ENCODE data around the gene SPEF2. TPM values are rescaled to one million over a fixed set of nuclear protein-coding genes. Genes with fewer than 3 reads are reported as not detected.

The SPEF2 gene
- total RNA-seq, 2 experiments from 2014 or later: 0.03 TPM; not detected in 1

GRCh38 chr5:35780236-35780635, 162.6 kb downstream of the SPEF2 start:
- CTCF ChIA-PET (ENCODE audit: unreplicated experiment): interaction anchor here (1.2 kb wide), 1 partner anchor 8 kb away, joined by 3 read pairs; no protein-coding TSS in a partner anchor
- no peak for TF ChIP-seq CTCF (conservative IDR thresholded peaks at IDR 0.05; ENCODE audit: low read length)
- Histone ChIP-seq H3K79me2 (ENCODE audit: insufficient read depth, low read depth, low read length) (no peaks in the 10 kb centered on the region), H3K4me1 (ENCODE audit: insufficient read depth, low read length, poor library complexity, severe bottlenecking) (peaks cover 21% of the 10 kb centered on the region), H3K36me3 (ENCODE audit: insufficient read depth, low read length) (no peaks in the 10 kb centered on the region), H3K9me2 (ENCODE audit: insufficient read depth, low read length) (no peaks in the 10 kb centered on the region), H4K20me1 (ENCODE audit: insufficient read depth, low read length) (no peaks in the 10 kb centered on the region), H3K27ac (ENCODE audit: low read depth, low read length, poor library complexity, severe bottlenecking) (no peak overlapping the region), H3K9me3 (ENCODE audit: low read length) (no peaks in the 10 kb centered on the region), H3K4me2 (ENCODE audit: low read length) (no peak overlapping the region; the same call in 1 of the 2 replicates), H2AFZ (ENCODE audit: low read length) (peak overlapping the region; percentile 79; the same call in 1 of the 2 replicates), H3K4me3 (ENCODE audit: low read depth, low read length, poor library complexity, severe bottlenecking) (no peak overlapping the region)
- BruUV-seq (replicated peaks): no TSS peak
- intact Hi-C loops (cut with micrococcal nuclease; ENCODE audit: unreplicated experiment): no loop called here
- no peak for DNase-seq (ENCODE audit: low spot score)
- POLR2A ChIA-PET: interaction anchor here (0.7 to 2.4 kb wide), 4 partner anchors 105 to 146 kb away, joined by 4 to 10 read pairs (median 7); no protein-coding TSS in a partner anchor

GRCh38 chr5:35781181-35781790, 163.6 kb downstream of the SPEF2 start:
- Histone ChIP-seq H3K36me3 (ENCODE audit: insufficient read depth, low read length) (no peaks in the 10 kb centered on the region), H2AFZ (ENCODE audit: low read length) (peak overlapping the region; percentile 79), H3K9me3 (ENCODE audit: low read length) (no peaks in the 10 kb centered on the region), H3K79me2 (ENCODE audit: insufficient read depth, low read depth, low read length) (no peaks in the 10 kb centered on the region), H4K20me1 (ENCODE audit: insufficient read depth, low read length) (no peaks in the 10 kb centered on the region), H3K9me2 (ENCODE audit: insufficient read depth, low read length) (no peaks in the 10 kb centered on the region), H3K4me3 (ENCODE audit: low read depth, low read length, poor library complexity, severe bottlenecking) (no peak overlapping the region), H3K4me1 (ENCODE audit: insufficient read depth, low read length, poor library complexity, severe bottlenecking) (peaks cover 21% of the 10 kb centered on the region), H3K27ac (ENCODE audit: low read depth, low read length, poor library complexity, severe bottlenecking) (no peak overlapping the region), H3K4me2 (ENCODE audit: low read length) (peak overlapping the region; percentile 4)
- intact Hi-C loops (cut with micrococcal nuclease; ENCODE audit: unreplicated experiment): no loop called here
- ChIA-PET POLR2A (interaction anchor here (0.6 to 1.8 kb wide), 9 partner anchors 9 to 143 kb away, joined by 3 to 12 read pairs (median 5); no protein-coding TSS in a partner anchor), CTCF (ENCODE audit: unreplicated experiment) (interaction anchor here (1.2 to 2.3 kb wide), 2 partner anchors 9 to 143 kb away, joined by 3 to 7 read pairs; no protein-coding TSS in a partner anchor)
- DNase-seq (ENCODE audit: low spot score): no peak
- BruUV-seq (replicated peaks): no TSS peak
- no peak for TF ChIP-seq EZH2phosphoT487 (IDR thresholded peaks at IDR 0.05; ENCODE audit: borderline replicate concordance, low read depth, low read length)
- 0 out of 2 replicates have a peak, but pooled peaks have one; percentile 7 for TF ChIP-seq CTCF (conservative IDR thresholded peaks at IDR 0.05; ENCODE audit: low read length)

- CTCF ChIA-PET (ENCODE audit: unreplicated experiment): no interaction called here
- intact Hi-C loops (cut with micrococcal nuclease; ENCODE audit: unreplicated experiment): no loop called here
Measured at GRCh38 chr5:35783551-35783950, 165.9 kb downstream of the SPEF2 start.

More at GRCh38 chr5:35783551-35783950, 165.9 kb downstream of the SPEF2 start:
- Histone ChIP-seq H3K4me2 (ENCODE audit: low read length) (no peak overlapping the region), H3K79me2 (ENCODE audit: insufficient read depth, low read depth, low read length) (no peaks in the 10 kb centered on the region), H3K4me3 (ENCODE audit: low read depth, low read length, poor library complexity, severe bottlenecking) (no peak overlapping the region), H3K9me2 (ENCODE audit: insufficient read depth, low read length) (no peaks in the 10 kb centered on the region), H3K9me3 (ENCODE audit: low read length) (no peaks in the 10 kb centered on the region), H2AFZ (ENCODE audit: low read length) (no peak overlapping the region), H4K20me1 (ENCODE audit: insufficient read depth, low read length) (no peaks in the 10 kb centered on the region), H3K4me1 (ENCODE audit: insufficient read depth, low read length, poor library complexity, severe bottlenecking) (peaks cover 8% of the 10 kb centered on the region), H3K36me3 (ENCODE audit: insufficient read depth, low read length) (no peaks in the 10 kb centered on the region), H3K27ac (ENCODE audit: low read depth, low read length, poor library complexity, severe bottlenecking) (no peak overlapping the region)
- BruUV-seq (replicated peaks): no TSS peak
- POLR2A ChIA-PET: interaction anchor here (0.7 to 1.5 kb wide), 4 partner anchors 12 to 388 kb away, joined by 3 to 4 read pairs (median 3); no protein-coding TSS in a partner anchor
- DNase-seq (ENCODE audit: low spot score): no peak
- TF ChIP-seq CTCF (conservative IDR thresholded peaks at IDR 0.05; ENCODE audit: low read length): no peak
- TF ChIP-seq EZH2phosphoT487 (IDR thresholded peaks at IDR 0.05; ENCODE audit: borderline replicate concordance, low read depth, low read length): no peak
